Measurements from ENCODE around the gene CAMK2N2.

DNA sequence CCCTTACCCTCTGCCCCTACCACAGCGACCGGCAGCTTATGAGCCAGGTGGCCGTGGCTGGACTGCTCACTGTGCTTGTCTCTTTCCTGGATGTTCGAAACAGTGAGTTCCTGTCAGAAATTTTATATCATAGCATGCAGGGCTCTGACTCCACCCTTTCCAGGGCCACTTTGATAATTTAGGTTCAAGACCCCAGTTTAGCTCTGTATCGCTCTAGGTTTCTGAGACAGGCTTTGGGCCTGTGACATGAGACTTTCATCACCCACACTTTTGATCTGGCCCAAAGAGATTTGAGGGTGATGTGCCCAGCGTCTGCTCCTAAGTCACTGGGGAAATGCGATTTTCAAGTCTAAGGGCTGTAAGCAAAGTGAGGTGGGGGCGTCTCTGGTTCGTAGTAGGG, 46.6 kb upstream of the CAMK2N2 start:
- TF ChIP-seq EZH2phosphoT487 (IDR thresholded peaks at IDR 0.05; ENCODE audit: low read depth) = no peak
- TF ChIP-seq, protein P1, sequence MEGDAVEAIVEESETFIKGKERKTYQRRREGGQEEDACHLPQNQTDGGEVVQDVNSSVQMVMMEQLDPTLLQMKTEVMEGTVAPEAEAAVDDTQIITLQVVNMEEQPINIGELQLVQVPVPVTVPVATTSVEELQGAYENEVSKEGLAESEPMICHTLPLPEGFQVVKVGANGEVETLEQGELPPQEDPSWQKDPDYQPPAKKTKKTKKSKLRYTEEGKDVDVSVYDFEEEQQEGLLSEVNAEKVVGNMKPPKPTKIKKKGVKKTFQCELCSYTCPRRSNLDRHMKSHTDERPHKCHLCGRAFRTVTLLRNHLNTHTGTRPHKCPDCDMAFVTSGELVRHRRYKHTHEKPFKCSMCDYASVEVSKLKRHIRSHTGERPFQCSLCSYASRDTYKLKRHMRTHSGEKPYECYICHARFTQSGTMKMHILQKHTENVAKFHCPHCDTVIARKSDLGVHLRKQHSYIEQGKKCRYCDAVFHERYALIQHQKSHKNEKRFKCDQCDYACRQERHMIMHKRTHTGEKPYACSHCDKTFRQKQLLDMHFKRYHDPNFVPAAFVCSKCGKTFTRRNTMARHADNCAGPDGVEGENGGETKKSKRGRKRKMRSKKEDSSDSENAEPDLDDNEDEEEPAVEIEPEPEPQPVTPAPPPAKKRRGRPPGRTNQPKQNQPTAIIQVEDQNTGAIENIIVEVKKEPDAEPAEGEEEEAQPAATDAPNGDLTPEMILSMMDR (IDR thresholded peaks at IDR 0.05; ENCODE audit: low read depth, low read length) = no peak
